BE2C (cell line): ENCODE data around the gene DTNB.

Experiments used
- DNase-seq: peaks from one replicate; pipeline ENCODE4 v3.0.0-alpha.2; 2020
- H3K27me3 ChIP-seq: fragments of 250-450 bp; sonication (Bioruptor Pico); 2 replicates; pipeline ENCODE4 v1.5.1; 2020; ENCODE audit warnings: mild to moderate bottlenecking
- H3K36me3 ChIP-seq: fragments of 250-450 bp; sonication (Bioruptor Pico); 2 replicates; pipeline ENCODE4 v1.5.1; 2020; ENCODE audit warnings: mild to moderate bottlenecking
- H3K4me1 ChIP-seq: fragments of 250-450 bp; sonication (Bioruptor Pico); 2 replicates; pipeline ENCODE4 v1.5.1; 2020
- H3K4me3 ChIP-seq: 2 replicates; pipeline ENCODE4 v1.5.1; 2011; ENCODE audit warnings: low read depth, low read length
- H3K9me3 ChIP-seq: fragments of 250-450 bp; sonication (Bioruptor Pico); 2 replicates; pipeline ENCODE4 v1.5.1; 2020
- CTCF ChIP-seq: IDR thresholded peaks from 2 replicates; pipeline ENCODE4 v1.5.1; 2012; ENCODE audit warnings: mild to moderate bottlenecking, low read depth, low read length

DTNB gene

DNA sequence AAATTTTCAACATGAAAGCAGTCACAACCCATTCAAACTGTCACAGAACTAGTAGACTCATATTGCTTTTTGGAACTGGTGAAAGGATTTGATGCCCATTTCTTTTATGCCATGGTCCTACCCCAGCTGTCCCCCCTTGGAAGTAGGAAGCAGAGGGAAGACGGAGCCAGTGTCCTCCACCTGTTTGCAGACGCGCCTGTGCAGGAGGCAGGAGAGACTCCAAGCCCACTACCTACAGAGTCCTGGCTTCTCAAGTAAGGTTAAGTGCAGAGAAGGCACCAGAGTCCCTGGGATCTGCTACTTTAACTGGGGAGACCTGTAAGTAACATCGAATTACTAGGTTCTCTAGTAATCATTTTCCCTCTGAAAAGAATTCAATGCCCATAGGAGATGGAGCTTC, 299.0 kb downstream of the DTNB start:
- Histone ChIP-seq H3K4me3 (no peak overlapping the region), H3K9me3 (no peaks in the 10 kb centered on the region), H3K4me1 (peaks cover 4% of the 10 kb centered on the region), H3K27me3 (no peaks in the 10 kb centered on the region), H3K36me3 (no peaks in the 10 kb centered on the region)
- no peak for DNase-seq
- TF ChIP-seq CTCF, result no peak

- no peak for TF ChIP-seq CTCF
- H3K4me3 ChIP-seq, result no peak overlapping the region
- H3K36me3 ChIP-seq, result no peaks in the 10 kb centered on the region
- H3K4me1 ChIP-seq, result peaks cover 4% of the 10 kb centered on the region
- no peak for DNase-seq
- H3K9me3 ChIP-seq, result no peaks in the 10 kb centered on the region
- no peaks in the 10 kb centered on the region for H3K27me3 ChIP-seq
These were observed 300.0 kb downstream of the DTNB start for GRCh38 chr2:25373269-25373981.

DNA sequence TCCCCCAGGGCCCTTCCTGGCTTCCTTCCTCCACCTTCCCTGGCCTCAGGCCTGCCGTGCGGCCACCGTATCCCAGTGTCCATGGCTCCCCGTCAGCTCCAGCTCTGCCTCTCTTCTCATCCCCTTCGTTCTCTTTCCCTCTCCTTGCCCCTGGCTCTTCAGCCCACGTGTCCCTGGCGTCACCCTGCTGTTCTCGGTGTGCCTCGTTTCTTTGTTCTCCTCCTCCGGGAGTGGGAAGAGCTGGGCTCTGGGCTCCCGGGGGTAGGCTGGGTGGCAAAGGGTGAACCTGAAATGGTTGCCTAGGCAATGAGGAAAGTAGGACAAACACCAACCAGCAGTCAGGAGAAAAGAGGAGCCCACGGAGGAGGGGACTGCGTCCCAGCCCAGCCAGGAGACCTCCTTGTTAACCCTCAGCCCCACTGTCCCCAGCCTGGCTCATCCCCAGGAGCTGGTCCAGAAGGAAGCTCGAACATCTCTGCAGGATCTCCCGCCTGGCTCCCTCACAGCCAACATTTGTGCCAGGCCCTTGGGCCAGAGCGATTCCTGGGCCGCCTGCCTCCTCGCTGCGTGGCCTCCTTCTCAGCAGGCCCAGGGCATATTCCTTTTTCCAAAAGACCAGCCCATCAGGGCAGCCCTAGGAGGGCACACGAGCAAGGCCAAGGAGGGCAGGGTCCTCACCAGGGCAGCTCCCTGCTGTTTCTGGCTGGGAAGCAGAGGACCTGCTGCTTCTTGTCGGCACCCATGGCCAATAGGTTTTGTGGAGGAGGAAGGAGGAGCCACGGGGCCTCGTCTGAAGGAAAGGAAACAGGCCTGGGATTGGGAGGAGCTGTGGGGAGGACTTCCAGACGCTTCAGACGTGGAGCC, 300.7 kb downstream of the DTNB start:
- H3K4me1 ChIP-seq, result peaks cover 4% of the 10 kb centered on the region

DNA sequence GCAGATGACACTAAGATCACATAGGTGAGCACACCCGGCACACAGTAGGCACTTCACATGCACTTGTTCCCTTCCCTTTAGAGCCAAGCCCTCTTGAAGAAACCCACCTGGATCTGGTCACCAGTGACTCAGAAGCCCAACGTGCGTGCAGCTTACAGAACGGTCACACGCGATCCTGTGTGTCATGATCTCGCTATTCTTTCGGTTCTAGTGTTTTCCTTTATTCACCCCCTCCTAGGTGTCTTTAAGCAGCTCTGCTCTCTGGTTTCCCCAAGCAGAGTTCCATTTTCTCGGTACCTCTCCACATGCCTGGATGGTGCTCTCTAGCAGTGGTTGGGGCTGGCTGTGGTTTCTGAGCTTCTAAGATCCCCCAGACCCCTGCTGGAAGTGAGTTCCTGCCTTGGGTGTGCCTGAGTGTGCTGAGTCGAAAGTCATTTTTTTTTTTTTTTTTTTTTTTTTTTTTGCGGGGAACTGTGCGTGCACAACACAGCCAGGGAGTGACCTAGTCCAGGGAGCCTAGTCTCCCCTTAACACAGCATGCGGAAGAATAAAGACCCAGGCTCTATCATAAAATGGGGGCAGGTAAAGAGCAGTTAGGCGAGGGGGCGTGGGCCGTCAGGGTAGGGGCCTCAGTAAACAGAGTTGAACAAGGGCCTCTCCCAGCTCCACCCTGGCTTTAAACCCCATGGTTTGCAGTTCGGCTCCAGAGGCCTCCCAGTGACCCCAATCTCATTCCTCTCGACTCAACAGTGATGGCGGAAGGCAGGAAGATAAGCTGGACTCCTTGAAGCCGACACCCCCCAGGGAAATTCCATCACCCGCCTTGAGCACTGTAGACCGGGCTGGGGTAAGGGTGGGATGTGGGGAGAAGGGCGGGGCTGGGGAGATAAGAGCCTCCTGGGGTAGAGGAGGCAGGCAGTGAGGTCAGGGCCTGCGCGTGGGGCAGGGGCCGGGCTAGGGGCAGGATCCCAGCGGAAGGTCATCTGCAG, 301.8 kb downstream of the DTNB start:
- no peaks in the 10 kb centered on the region for H3K9me3 ChIP-seq
- no peak for DNase-seq
- H3K27me3 ChIP-seq, result no peaks in the 10 kb centered on the region
- H3K4me3 ChIP-seq, result no peak overlapping the region
- H3K4me1 ChIP-seq, result no peaks in the 10 kb centered on the region; the same call in 1 of the 2 replicates
- H3K36me3 ChIP-seq, result no peaks in the 10 kb centered on the region
- TF ChIP-seq CTCF, result no peak

More for the DNA sequence above, 300.7 kb downstream of the DTNB start:
- DNase-seq, result no peak
- Histone ChIP-seq H3K9me3 (no peaks in the 10 kb centered on the region), H3K4me3 (no peak overlapping the region), H3K27me3 (no peaks in the 10 kb centered on the region), H3K36me3 (no peaks in the 10 kb centered on the region)
- TF ChIP-seq CTCF, result no peak

- Histone ChIP-seq H3K4me1 (no peaks in the 10 kb centered on the region; the same call in 1 of the 2 replicates), H3K36me3 (no peaks in the 10 kb centered on the region), H3K4me3 (no peak overlapping the region), H3K27me3 (no peaks in the 10 kb centered on the region), H3K9me3 (no peaks in the 10 kb centered on the region)
- DNase-seq, result no peak
- TF ChIP-seq CTCF, result no peak
These were observed 303.5 kb downstream of the DTNB start for GRCh38 chr2:25369876-25370275.
